NCI-H345 treated with DMSO at 0.1 percent for 48 hours (cell line): ENCODE measurements around the gene METTL5.
"Not testable (repeated sequence)": the region's sequence is repeated elsewhere in the genome, so short reads cannot be mapped to it uniquely, and the experiment has no call there.

Experiments used
- DNase-seq: peaks from one replicate; lab custom pipeline; 2025; ENCODE audit not compliant: unreplicated experiment; lab: John Stamatoyannopoulos, UW

METTL5 gene

GRCh38 chr2:169824373-169825333, at the start of gene METTL5:
Gene METTL5 (minus strand): TSS chr2:169824905. CDS start chr2:169824597, 308 bp downstream.
- DNase-seq: peak; percentile 63

GRCh38 chr2:169871994-169872393, 47.3 kb upstream of the METTL5 start:
- no peak for DNase-seq

GRCh38 chr2:169871369-169871768, 46.7 kb upstream of the METTL5 start:
- DNase-seq: not testable (repeated sequence)

- DNase-seq: no peak
These were observed 44.2 kb upstream of the METTL5 start for GRCh38 chr2:169868951-169869350.

- DNase-seq: no peak
These were observed 42.9 kb upstream of the METTL5 start for GRCh38 chr2:169867579-169867978.

GRCh38 chr2:169866230-169866629, 41.5 kb upstream of the METTL5 start:
- not testable (repeated sequence) for DNase-seq

- no peak for DNase-seq
These were observed 40.8 kb upstream of the METTL5 start for GRCh38 chr2:169865492-169865891.

GRCh38 chr2:169862816-169863215, 38.1 kb upstream of the METTL5 start:
- no peak for DNase-seq

GRCh38 chr2:169860149-169860548, 35.4 kb upstream of the METTL5 start:
- DNase-seq: no peak

GRCh38 chr2:169859423-169859822, 34.7 kb upstream of the METTL5 start:
- no peak for DNase-seq

GRCh38 chr2:169855281-169856258, 30.9 kb upstream of the METTL5 start:
- not testable (repeated sequence) for DNase-seq

GRCh38 chr2:169853041-169853668, 28.4 kb upstream of the METTL5 start:
- DNase-seq: no peak

- no peak for DNase-seq
These were observed 25.0 kb upstream of the METTL5 start for GRCh38 chr2:169849710-169850109.

- peak; percentile 77 for DNase-seq
These were observed 24.4 kb upstream of the METTL5 start for GRCh38 chr2:169848959-169849693.

- no peak for DNase-seq
These were observed 20.3 kb upstream of the METTL5 start for GRCh38 chr2:169845016-169845415.

GRCh38 chr2:169841625-169842024, 16.9 kb upstream of the METTL5 start:
- DNase-seq: not testable (repeated sequence)

GRCh38 chr2:169840747-169841142, 16.0 kb upstream of the METTL5 start:
- no peak for DNase-seq

GRCh38 chr2:169839954-169840746, 15.4 kb upstream of the METTL5 start:
- no peak for DNase-seq

GRCh38 chr2:169838743-169839489, 14.2 kb upstream of the METTL5 start:
- DNase-seq: no peak
